OCI-M2 (cell line): Measurements from ENCODE around the gene TMEM150A.
"Not testable (repeated sequence)": the region's sequence is repeated elsewhere in the genome, so short reads cannot be mapped to it uniquely, and the experiment has no call there.

Experiments used
- DNase-seq: peaks from one replicate; lab custom pipeline; 2025; ENCODE audit not compliant: unreplicated experiment; lab: John Stamatoyannopoulos, UW

Gene TMEM150A

DNA sequence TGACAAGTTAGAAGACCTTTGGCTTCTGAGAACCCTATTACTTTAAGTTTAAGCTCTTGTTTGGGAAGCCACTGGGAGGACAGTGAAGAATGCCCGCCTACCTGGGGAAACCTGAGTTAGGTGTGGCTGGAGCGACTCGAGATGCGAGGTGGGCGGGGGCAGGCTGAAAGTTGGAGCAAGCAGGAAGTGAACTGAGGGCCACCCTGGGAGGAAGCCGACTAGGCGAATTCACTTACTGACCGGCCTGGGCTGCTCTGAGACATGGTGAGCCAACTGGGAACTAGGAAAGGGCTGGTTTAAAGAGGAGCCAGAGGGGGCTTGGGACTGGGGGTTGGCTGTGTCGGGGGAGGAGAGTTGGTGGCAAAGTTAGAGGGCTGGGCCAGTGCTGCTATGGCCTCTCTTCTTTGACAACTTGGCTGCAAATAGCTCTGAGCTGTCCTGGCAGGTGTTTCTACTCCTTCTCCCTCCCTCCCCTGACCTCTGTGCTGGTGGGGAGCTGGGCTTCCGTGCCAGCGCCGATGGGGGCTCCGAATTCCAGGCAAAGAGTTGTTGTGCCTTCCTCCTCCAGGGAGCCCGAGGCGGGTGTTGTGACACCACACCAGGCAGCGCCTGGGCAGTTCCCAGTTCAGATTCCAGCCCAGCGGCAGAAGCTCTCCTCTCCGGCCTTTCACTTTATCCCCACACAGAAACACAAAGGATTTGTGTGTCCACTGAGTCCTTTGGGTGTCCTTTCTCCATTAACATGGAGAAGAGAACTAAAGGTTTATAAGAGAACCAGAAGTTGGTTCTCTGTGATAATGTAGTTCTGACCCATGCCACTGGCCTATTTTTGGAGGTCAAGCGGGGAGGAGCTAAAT, 24.9 kb downstream of the TMEM150A start, which contains the start of gene VAMP8:
VAMP8 (plus strand) TSS at position 201 of the 857 bp plus-strand sequence; CDS start at position 262, 61 bp downstream.
- DNase-seq, result no peak

DNA sequence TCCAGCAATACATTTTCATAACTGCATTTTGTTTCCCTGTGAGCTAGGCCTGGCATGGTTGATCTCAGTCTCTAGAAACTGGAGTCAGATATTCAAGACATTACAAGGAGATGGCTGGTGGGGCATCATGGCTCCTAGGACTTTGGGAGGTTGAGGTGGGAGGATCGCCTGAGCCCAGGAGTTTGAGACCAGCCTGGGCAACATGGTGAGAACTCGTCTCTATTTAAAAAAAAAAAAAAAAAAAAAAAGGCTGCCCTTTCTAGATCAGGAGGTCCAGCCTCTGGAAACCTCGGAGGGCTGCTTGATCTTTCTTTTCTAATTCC, 25.5 kb downstream of the TMEM150A start:
- DNase-seq, result no peak

DNA sequence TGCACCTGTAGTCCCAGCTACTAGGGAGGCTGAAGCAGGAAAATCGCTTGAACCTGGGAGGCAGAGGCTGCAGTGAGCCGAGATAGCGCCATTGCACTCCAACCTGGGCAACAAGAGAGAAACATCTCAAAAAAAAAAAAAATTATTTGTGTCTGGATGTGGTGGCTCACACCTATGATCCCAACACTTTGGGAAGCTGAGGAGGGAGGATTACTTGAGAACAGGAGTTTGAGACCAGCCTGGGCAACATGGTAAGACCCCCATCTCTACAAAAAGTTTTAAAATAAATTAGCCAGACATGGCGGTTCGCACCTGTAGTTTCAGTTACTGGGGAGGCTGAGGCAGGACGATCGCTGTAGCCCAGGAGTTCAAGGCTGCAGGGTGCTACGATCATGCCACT, 26.8 kb downstream of the TMEM150A start:
- no peak for DNase-seq

DNA sequence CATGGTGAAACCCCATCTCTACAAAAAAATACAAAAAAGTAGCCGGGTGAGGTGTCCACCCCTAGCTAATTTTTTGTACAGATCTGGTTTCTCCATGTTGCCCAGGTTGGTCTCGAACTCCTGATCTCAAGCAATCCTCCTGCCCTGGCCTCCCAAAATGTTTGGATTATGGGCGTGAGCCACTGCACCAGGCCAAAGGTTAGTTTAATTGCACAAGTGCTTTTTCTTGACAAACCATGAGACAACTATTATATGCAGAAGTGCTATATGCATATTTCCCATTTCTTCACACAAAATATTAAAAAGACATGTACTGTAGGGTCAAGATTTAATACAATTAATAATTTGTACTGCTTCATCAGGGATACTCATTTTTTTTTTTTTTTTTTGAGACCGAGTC, 36.2 kb downstream of the TMEM150A start:
- DNase-seq, result no peak

DNA sequence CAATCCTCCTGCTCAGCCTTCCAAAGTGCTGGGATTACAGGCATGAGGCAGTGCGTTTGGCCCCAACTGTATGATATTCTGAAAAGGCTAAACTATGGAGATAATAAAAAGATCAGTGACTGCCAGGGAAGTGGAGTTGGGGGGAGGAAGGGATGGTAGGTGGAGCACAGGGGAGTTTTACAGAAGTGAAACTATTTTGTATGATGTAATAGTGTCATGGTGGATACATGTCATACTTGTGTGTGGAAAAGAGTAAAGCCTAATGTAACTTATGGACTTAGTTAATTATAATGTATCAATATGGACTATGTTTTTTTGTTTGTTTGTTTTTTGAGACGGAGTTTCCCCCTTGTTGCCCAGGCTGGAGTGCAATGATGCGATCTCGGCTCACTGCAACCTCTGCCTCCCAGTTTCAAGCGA, 38.3 kb downstream of the TMEM150A start:
- no peak for DNase-seq

DNA sequence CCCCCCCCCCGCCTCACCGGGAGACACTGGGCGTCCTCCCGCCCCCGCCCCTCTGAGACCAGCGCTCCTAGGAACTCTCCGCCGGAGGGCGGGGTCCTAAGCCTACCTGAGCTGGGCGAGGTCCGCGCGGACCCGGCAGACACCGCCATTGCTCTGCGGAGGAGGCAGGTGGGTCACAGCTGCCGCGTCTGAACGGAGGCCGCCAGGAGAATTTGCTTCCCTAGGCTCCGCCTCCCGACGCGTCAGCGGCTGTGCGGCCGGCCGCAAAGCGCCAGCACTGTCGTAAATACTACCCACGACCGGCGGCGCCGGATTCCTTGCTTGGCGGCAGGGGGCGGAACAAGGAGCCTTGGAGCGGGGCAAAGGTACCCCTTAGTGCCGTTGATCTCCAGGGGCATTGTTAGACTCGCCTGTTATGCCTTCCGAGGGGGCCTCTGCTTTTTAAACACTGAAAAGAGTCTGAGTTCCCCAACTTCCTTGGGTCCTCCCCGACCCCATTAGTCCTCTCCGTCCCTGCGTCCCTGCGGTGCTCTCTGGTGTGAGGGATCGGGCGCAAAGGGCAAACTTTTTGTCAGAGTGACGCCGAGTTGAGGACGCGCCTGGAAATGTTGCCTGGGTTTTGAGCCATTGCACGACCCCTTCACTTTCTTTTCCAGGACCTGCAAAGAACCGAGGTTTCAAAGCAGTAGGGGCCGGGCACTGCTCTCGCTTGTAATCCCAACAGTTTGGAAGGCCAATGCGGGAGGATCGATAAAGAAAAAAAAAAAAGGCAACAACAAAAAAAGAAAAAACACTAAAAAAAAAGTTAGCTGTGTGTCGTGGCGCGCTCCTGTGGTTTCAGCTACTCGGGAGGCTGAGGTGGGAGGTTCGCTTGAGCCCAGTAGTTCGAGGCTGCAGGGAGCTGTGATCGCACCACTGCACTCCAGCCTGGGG, 41.0 kb downstream of the TMEM150A start, which contains the start of gene GGCX:
GGCX (minus strand) TSS at position 214 of the 933 bp plus-strand sequence; CDS start at position 149, 65 bp downstream.
- DNase-seq, result peak; percentile 58

DNA sequence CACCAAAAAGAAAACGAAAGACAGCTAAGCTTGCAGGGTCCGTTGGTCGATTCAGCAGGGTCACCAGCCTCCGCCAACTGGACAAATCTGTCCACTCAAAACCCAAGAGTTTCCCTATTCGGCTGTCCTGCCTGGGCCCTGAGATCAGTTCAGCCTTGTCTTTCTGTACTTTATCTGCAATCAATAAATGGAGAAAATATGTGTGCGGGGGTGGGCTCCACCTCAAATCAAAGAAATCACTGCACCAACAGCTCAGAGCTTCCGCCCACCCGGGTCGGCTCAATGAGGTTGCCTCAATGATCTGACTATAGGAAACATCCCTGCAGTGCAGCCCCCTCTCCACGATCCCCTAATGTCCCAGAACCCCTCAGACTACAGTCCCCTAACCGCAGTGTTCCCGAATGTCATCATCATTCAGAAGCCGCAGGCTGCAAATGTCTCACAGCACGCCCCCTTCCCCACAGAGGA, 41.7 kb downstream of the TMEM150A start:
- no peak for DNase-seq

DNA sequence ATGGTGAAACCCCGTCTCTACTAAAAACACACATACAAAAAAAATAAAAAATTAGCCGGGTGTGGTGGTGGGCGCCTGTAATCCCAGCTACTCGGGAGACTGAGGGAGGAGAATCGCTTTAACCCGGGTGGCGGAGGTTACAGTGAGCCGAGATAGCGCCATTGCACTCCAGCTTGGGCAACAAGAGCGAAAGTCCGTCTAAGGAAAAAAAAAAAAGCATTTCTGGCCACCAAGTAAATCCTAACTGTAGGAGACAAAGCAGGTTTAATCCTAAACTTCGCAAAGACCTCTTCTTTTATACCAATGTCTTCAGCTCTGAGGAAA, 42.1 kb downstream of the TMEM150A start:
- not testable (repeated sequence) for DNase-seq

DNA sequence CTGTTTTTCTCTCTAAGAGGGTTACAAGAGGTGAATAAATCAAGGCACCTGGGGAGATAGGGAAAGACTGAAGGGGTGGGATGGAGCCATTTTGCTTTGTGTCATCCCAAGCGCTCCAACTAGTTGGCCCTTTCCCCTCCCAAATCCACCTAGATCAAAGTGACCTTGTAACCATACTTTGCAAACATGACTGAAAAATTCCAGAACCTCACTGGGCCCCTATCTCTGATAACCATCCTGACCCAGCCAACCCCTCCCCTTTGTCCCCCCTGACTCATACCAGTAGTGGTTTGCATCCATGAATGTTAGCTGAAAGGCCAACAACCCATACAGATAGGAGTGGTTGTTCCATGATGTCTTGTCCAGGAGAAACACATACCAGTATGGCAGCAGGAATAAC, 44.3 kb downstream of the TMEM150A start:
- DNase-seq, result no peak

DNA sequence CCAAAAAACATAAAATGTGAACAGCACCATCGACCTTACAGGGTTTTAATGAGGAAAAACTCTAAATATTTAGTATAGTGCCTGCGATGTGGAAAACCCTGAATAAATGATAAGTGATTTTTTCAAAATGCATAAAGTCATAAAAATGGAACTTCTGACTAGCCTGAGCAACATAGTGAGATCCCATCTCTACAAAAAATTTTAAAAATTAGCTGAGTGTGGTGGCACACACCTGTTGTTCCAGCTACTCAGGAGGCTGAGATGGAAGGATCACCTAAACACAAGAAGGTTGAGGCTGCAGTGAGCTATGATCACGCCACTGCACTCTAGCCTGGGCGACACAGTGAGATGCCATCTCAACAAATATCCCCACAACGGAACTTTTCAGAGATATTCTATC, 45.4 kb downstream of the TMEM150A start:
- DNase-seq, result no peak

DNA sequence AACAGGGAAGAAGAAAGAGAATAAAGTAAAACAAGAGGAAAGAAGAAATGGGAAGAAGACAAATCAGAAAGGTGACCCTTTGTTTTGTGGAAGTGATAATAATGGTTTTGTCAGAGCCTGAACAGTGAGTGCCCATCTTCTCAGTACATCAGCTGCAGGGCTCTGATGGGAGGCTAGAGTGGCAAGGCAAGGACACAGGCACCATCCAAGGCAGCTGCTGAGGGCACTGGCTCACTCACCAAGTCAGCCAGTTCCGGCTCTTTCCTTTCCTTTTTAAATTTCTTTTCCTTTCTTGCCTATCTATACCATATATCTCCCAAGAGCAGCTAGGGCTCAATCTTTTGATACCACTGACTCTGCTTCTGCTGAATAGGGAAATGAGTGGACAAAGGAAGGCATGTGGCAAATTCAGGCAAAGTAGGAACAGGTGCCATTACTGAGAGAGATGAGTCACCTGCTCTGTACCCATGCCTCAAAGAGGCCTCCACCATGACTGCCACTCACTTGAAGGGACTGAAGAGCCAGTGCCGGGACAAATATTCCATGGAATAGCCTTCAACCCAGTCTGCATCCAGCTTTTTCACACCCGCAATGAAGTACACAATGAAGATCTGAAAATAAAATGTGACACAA, 47.4 kb downstream of the TMEM150A start:
- DNase-seq, result no peak

DNA sequence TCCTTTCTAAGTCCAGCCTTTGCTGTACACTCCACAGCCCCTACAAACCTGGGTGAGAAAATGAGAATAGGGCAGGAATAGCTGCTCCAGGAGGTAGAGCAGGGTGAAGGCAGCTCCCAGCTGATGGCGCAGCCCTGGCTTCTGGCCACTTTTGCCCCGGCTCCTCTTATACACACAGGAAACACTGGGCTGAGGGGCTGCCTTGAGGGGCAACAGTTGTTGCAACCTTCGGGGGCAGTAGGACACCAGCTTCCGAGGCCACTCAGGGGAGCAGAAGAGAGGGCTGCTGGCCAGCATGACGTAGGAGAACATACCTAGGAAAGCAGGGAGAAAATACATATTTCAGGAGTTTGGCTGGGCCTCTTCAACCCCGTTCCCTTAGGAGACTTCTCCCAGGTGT, 49.3 kb downstream of the TMEM150A start:
- DNase-seq, result no peak

DNA sequence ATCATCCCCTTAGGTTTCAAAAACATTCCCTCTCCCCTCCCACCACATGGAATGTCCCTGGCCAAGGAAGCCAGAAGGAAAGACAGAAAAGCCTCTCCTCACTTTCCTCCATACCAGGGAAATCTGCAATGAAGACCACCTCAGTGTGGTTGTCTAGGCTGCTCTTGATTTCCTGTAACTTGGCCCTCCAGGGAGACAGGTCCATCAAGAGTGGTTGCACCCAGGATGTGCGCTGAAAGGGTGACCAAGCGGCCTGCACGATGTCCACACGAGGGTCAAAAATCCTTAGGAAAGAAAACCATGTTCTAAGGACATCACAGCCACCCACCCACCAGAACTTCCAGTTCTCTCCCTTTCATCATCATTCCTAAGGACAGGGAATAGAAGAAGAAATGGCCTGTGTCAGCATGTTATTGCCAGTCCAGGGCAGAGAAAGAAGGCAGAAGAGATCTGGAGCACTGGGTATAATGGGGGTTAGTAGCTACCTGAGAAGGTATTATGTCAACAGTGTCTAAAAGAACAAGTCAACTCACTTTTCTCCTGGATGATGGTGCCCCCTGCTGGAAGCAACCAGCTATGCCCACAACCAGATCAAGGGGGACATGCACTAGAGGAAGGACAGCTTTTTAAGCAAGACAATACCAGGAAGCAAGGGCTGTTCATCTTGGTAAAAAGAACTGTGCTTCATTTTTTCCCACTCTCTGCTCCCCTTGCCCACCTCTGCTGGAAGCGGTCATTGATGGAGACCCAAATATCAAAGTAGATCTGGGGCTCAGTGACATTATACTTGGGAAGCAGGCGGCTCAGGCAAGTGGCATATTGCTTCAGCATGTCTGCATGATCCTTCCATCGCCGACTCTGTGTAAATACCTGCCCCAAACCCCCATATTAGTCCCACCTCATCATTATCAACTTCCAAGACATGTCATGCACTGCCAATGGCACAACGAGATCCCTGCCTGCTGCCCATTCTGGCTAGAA, 50.5 kb downstream of the TMEM150A start:
- DNase-seq, result no peak

DNA sequence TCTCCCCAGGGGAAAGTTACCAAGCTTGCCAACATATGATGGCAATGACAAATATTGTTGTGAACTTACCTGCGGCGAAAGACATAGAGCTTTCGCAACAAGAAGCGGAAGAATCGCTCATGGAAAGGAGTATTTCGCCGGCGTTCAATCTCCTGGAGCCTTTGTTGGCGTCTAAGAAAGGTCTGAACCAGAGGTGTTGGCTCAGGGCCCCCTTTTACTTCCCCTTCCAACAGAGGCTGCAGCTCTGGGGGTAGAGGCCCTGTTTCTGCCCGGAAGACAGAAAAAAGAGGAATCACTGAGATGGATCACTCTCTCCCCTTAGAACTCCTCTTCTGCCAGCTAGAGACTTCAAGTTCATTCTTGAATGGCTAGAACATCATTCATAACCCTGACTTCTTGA, 52.0 kb downstream of the TMEM150A start:
- DNase-seq, result no peak

DNA sequence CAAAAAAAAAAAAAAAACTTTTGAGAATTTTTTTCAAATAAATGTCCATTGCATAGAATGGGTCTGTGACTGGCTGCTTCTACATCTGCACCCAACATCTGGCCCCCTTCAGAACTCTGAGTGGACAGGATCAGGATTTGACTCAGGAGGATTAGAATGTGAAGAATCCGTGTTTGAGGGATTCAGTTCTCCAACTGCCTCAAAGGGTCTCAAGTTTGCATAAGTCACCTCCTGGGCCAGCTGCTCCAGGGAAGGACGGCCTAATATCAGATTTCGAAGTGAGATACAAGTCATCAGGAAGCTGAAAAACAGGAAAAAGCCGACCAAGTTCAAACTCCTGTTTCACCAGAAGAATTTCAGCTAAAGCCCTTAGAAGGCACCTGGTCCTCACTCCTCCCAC, 52.7 kb downstream of the TMEM150A start:
- DNase-seq, result no peak

DNA sequence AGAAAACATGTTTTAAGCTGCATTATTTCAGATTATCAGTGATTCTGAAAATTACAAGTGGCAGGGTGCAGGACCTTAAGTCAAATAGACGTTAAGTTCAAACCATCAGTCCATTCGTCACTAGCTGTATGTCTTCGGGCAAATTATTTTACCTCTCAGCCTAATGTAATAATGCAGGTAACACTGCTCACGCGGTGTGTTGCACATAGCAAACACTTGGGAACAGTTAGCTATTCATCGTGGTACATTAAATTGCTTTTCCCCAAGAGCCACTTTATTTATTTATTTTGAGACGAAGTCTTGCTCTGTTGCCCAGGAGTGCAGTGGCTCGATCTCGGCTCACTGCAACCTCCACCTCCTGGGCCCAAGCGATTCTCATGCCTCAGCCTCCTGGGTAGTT, 53.4 kb downstream of the TMEM150A start:
- DNase-seq, result no peak

DNA sequence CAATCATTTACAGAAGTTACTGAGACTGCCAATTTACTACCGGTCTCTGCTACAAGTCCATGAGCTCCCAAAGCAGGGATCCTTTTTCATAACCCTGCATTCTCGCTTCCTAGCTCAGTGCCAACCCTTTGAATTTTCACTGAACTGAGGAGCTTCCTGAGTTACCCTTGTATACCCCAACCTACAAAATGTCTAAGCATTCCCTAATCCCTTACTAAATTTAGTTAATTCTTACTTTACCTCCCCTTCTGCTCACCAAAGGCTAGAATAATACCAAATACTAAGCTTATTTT, 53.9 kb downstream of the TMEM150A start:
- DNase-seq, result no peak
